HG02759 (cell line): Measurements from ENCODE around the gene DNPEP.
"Not testable (repeated sequence)": the region's sequence is repeated elsewhere in the genome, so short reads cannot be mapped to it uniquely, and the experiment has no call there.

Experiments
- ATAC-seq: cut with Tn5 transposase; IDR thresholded peaks from one replicate; pipeline ENCODE4 v1.9.1; 2021; ENCODE audit warnings: mild to moderate bottlenecking, moderate library complexity; ENCODE audit not compliant: unreplicated experiment

DNPEP gene

GRCh38 chr2:219419331-219420197 lies 31.9 kb upstream of the DNPEP start:
- no peak for ATAC-seq

- no peak for ATAC-seq
These were observed 31.3 kb upstream of the DNPEP start for GRCh38 chr2:219419012-219419324.

- ATAC-seq, result no peak
These were observed 30.7 kb upstream of the DNPEP start, which contains the start of gene DES for GRCh38 chr2:219418155-219419011. Gene DES, plus strand, starts transcription at chr2:219418377. Its CDS starts 86 bp downstream, at chr2:219418463.

DNA sequence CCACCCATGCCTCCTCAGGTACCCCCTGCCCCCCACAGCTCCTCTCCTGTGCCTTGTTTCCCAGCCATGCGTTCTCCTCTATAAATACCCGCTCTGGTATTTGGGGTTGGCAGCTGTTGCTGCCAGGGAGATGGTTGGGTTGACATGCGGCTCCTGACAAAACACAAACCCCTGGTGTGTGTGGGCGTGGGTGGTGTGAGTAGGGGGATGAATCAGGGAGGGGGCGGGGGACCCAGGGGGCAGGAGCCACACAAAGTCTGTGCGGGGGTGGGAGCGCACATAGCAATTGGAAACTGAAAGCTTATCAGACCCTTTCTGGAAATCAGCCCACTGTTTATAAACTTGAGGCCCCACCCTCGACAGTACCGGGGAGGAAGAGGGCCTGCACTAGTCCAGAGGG lies 29.7 kb upstream of the DNPEP start:
- no peak for ATAC-seq

DNA sequence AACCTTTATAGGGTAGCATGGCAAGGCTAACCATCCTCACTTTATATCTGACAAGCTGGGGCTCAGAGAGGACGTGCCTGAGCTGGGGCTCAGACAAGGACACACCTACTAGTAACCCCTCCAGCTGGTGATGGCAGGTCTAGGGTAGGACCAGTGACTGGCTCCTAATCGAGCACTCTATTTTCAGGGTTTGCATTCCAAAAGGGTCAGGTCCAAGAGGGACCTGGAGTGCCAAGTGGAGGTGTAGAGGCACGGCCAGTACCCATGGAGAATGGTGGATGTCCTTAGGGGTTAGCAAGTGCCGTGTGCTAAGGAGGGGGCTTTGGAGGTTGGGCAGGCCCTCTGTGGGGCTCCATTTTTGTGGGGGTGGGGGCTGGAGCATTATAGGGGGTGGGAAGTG lies 29.2 kb upstream of the DNPEP start:
- ATAC-seq, result no peak

DNA sequence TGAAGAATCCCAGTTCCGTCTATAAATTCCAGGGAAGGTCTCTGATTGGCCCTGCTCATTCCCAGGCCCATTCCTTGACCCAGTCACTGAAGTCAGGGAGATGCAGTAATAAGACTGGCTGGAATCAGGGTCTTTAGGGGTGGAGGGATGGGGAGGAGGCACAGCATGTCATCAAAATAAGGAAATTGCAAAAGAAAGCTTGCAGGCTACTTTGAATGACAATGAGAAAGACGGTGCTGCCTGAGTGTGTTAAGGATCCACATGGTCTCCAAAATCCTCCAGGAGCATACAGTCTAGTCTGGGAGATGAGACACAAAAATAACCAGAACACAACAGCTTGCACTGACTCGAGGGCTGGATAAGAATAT lies 28.5 kb upstream of the DNPEP start:
- no peak for ATAC-seq

GRCh38 chr2:219415580-219416234 lies 28.0 kb upstream of the DNPEP start:
- ATAC-seq, result no peak

DNA sequence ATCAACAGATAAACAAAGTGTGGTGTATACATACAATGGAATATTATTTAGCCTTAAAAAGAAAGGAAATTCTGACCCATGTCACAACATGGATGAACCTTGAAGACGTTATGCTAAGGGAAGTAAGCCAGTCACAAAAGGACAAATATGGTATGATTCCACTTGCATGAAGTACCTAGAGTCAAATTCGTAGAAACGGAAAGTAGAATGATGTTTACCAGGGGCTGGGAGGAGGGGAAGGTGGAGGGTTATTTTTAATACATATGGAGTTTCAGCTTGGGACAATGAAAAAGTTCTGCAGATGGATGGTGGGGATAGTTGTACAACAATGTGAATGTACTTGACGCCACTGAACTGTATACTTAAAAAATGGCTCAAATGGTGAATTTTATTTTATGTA lies 27.1 kb upstream of the DNPEP start:
- no peak for ATAC-seq

DNA sequence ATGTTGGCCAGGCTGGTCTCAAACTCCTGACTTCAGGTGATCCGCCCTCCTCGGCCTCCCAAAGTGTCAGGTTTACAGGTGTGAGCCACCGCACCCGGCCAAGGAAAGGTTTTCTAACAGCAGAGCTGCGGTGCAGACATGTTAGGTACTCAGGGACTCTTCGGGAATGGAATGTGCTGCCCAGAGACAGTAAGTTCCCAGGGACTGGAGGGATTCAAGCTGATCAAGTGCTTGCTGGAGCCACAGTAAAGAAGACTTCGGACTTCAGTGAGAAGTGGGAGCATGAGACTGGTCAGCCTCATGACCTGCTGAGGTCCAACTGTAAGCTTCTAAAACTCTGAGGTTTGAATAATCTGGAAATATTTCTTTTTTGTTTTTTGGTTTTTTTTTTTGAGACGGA lies 22.7 kb upstream of the DNPEP start:
- ATAC-seq, result no peak

GRCh38 chr2:219409619-219410018 lies 21.9 kb upstream of the DNPEP start:
- ATAC-seq, result no peak

GRCh38 chr2:219408631-219409030 lies 20.9 kb upstream of the DNPEP start:
- ATAC-seq, result no peak

DNA sequence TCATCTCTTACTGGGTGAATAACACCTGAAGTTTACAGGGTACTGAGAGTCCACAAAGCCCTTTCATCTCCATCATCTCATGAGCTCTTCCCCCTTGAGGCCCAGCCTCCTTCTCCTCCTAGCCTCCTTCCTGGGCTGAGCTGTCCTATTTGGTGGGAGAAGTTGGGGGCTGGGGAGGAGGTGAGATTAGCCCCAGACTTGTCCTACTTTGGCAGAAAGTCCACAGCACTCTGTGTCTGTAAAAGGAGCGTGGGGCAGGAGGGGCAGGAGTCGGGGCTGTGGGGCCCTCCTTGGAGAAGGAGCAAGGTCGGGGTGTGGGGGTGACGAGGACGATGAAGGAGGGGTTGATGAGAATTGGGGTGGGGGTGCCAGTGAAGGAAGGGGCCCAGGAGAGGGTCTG lies 20.5 kb upstream of the DNPEP start:
- ATAC-seq, result no peak

DNA sequence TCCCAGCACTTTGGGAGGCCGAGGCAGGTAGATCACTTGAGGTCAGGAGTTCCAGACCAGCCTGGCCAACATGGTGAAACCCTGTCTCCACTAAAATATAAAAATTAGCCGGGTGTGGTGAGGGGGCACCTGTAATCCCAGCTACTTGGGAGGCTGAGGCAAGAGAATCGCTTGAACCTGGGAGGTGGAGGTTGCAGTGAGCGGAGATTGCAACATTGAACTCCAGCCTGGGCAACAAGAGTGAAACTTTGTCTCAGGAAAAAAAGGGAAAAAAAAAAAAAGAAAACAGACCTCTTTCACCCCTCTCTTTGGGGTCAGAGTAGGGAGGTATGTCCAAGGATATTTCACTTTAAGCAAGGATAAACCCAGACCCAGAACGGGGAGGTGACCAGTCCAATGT lies 19.6 kb upstream of the DNPEP start:
- not testable (repeated sequence) for ATAC-seq

DNA sequence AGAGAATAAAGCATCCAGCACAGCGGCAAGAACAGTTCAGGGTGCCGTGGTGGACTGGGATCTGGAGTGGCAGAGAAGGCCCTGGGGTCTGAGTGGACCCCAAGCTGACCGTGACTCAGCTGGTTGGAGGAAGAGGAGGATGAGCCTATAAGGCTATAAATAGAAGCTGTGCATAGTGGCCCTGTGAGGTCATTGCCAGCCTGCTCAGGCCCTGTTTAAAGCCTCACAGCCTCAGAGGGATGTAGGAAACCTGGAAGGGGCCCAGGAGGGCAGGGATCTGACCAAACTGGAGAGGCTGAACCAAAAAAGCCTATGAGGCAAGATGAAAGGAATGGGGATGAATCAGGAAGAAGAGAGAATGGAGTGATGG lies 19.1 kb upstream of the DNPEP start:
- ATAC-seq, result no peak

- ATAC-seq, result no peak
These were observed 18.5 kb upstream of the DNPEP start for GRCh38 chr2:219405958-219406860.

DNA sequence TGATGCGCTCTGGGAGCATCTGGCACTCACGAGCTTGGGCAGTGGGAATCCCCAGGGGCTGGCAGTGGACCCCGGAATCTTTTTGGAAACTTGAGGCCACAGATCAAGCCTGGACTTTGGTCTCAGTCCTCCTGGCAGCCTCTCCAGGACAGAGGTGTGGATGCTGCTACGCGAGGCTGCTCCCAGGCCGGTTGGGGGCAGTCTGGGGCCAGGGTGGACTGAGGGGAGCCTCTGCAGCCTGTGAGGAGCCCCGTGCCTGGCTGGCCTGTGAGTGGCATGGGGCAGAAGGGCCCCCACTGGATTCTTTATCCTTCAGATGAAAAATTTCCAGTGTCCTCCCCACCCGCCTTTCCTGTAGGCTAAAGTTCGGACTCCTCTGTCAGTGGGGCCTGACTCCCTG lies 17.7 kb upstream of the DNPEP start:
- ATAC-seq, result no peak

- ATAC-seq, result no peak
These were observed 17.2 kb upstream of the DNPEP start for GRCh38 chr2:219404954-219405353.

DNA sequence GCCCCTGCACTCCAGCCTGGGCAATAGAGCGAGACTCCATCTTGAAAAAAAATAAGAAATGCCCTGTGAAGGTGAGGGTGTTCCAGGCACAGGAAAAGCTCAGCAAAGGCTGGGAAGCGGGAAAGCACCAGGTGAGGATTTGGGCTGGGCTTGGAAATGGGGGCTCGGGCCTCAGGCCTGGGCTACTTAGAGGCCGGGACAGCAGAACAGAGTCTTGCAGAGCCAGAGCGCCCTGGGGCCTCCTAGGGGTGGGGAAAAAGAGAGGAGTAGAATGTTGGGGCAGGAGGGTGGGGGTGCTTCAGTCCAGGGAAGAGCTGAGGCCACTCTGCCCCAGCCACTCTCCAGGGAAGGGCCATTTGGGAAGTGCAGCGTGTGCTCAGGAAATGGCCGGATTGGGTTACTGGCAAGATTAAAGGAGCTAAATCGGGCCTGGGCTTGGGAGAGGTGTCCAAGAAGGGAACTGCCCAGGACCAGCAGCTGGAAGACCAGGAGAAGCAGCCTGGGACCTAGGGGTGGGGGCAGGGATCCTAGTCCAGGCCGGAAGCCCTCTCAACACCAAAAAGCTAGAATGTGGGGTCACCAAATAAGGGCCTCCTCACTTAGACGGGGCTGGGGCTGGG lies 16.7 kb upstream of the DNPEP start:
- ATAC-seq, result no peak

GRCh38 chr2:219403861-219404260 lies 16.1 kb upstream of the DNPEP start:
- no peak for ATAC-seq
